ENCODE measurements around the gene TBX19.
A peak's percentile ranks its signal among the peaks of the same experiment; 100 is the strongest.

The TBX19 gene

GRCh38 chr1:168280296-168280927, at the start of gene TBX19:
TBX19 (plus strand) TSS chr1:168280877; CDS start chr1:168281091, 214 bp downstream.
- no peaks in the 10 kb centered on the region for H3K4me1 ChIP-seq (ENCODE audit: control insufficient read depth, insufficient read depth, low read length)
- no peak within 1 kb of the TSS for H3K4me3 ChIP-seq (ENCODE audit: low read length in 2 of 2)
- H3K9me3 ChIP-seq (ENCODE audit: control insufficient read depth in 2 of 2, low read length in 2 of 2), result peaks cover 0 to 2% of the 10 kb centered on the region in 2 donors
- H3K27me3 ChIP-seq (ENCODE audit: control insufficient read depth in 1 of 2, insufficient read depth in 2 of 2, low read length in 2 of 2), result no peaks in the 10 kb centered on the region
- no peaks in the 10 kb centered on the region for H3K36me3 ChIP-seq (ENCODE audit: control insufficient read depth in 2 of 2, insufficient read depth in 2 of 2, low read length in 2 of 2)
- H3K27ac ChIP-seq (ENCODE audit: low read length), result no peak within 1 kb of the TSS
- no peak within 1 kb of the TSS for H3K9ac ChIP-seq (ENCODE audit: low read length in 2 of 2)

DNA sequence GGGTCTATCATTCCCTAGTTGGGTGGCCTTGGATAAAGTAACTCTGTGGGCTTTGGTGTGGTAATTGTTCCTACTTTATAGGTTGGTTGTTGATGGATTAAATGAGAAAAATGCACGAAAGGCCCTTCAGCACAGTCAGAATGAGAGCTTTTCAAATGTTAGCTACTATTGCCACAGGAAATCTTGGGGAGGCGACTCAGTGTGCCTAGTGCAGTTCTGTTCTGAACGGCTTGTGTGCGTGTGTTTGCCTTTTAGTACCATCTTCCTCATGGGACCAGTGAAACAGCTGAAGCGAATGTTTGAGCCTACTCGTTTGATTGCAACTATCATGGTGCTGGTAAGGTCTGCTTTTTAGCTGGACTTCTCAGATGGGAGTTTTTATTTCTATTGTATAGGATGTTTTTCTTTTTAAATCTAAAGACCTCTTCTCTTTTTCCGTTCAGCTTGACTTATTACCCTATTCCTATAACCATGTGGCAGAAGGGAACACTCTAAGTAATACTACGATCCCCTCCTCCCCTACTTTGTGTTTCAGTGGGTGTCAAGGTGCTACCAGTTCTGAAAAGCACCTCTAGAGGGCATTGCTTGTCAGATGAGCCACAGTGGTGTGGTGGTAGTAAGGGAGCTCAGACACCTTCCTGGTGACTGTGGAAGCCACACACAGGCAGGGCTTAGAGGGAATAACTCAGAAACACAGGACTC, 45.7 kb upstream of the TBX19 start:
- no peak overlapping the region for H3K4me3 ChIP-seq (ENCODE audit: low read length in 2 of 2)
- H3K9ac ChIP-seq (ENCODE audit: low read length in 2 of 2), result no peak overlapping the region
- no peaks in the 10 kb centered on the region for H3K9me3 ChIP-seq (ENCODE audit: control insufficient read depth in 2 of 2, low read length in 2 of 2)
- H3K27me3 ChIP-seq (ENCODE audit: control insufficient read depth in 1 of 2, insufficient read depth in 2 of 2, low read length in 2 of 2), result no peaks in the 10 kb centered on the region
- no peaks in the 10 kb centered on the region for H3K4me1 ChIP-seq (ENCODE audit: control insufficient read depth, insufficient read depth, low read length)
- H3K36me3 ChIP-seq (ENCODE audit: control insufficient read depth in 2 of 2, insufficient read depth in 2 of 2, low read length in 2 of 2), result peaks cover 34 to 45% of the 10 kb centered on the region in 2 donors
- H3K27ac ChIP-seq (ENCODE audit: low read length), result no peak overlapping the region

DNA sequence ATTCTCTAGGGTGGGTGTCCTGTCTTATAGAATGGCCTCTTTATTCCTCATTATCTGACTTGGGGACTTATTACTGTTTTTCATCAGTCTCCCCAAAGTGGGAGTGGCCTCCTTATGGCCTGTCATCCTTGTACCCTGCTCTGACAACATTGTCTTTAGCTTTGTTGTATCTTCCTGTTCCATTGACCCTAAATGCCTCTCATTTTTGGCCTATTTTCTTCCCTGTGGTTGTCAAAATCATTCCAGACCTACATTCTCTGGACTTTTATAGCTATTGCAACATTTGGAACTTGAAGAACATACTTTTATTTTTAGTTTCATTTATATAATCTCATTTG, 45.2 kb upstream of the TBX19 start:
- H3K27ac ChIP-seq (ENCODE audit: low read length), result no peak overlapping the region

DNA sequence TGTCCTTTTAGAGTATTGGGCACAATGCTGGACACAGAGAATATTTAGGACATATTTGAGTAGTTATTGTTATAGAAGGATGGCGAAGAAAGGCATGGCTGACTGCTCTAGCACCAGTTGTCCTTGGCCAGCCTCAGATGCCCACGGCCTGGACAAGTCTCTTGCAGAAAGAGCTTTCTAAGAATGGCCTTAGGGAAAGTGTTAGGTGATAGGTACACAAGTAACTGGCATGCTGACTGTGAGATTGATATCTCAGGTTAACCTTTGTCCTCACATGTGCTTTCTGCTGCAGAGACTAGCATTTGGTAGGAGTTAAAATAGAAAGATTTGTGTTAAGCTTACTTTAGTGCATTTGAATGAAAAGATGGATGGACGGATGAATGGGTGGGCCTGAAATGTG, 44.7 kb upstream of the TBX19 start:
- no peak overlapping the region for H3K9ac ChIP-seq (ENCODE audit: low read length in 2 of 2)
- no peak overlapping the region for H3K27ac ChIP-seq (ENCODE audit: low read length)
- no peaks in the 10 kb centered on the region for H3K27me3 ChIP-seq (ENCODE audit: control insufficient read depth in 1 of 2, insufficient read depth in 2 of 2, low read length in 2 of 2)
- no peak overlapping the region for H3K4me3 ChIP-seq (ENCODE audit: low read length in 2 of 2)
- no peaks in the 10 kb centered on the region for H3K9me3 ChIP-seq (ENCODE audit: control insufficient read depth in 2 of 2, low read length in 2 of 2)
- H3K4me1 ChIP-seq (ENCODE audit: control insufficient read depth, insufficient read depth, low read length), result no peaks in the 10 kb centered on the region
- H3K36me3 ChIP-seq (ENCODE audit: control insufficient read depth in 2 of 2, insufficient read depth in 2 of 2, low read length in 2 of 2), result peaks cover 34 to 47% of the 10 kb centered on the region in 2 donors

More for the DNA sequence above, 45.2 kb upstream of the TBX19 start:
- no peaks in the 10 kb centered on the region for H3K9me3 ChIP-seq (ENCODE audit: control insufficient read depth in 2 of 2, low read length in 2 of 2)
- no peaks in the 10 kb centered on the region for H3K4me1 ChIP-seq (ENCODE audit: control insufficient read depth, insufficient read depth, low read length)
- no peaks in the 10 kb centered on the region for H3K27me3 ChIP-seq (ENCODE audit: control insufficient read depth in 1 of 2, insufficient read depth in 2 of 2, low read length in 2 of 2)
- H3K36me3 ChIP-seq (ENCODE audit: control insufficient read depth in 2 of 2, insufficient read depth in 2 of 2, low read length in 2 of 2), result peaks cover 34 to 48% of the 10 kb centered on the region in 2 donors
- H3K4me3 ChIP-seq (ENCODE audit: low read length in 2 of 2), result no peak overlapping the region
- H3K9ac ChIP-seq (ENCODE audit: low read length in 2 of 2), result no peak overlapping the region

GRCh38 chr1:168236836-168237611, 43.7 kb upstream of the TBX19 start:
- Histone ChIP-seq H3K27me3 (ENCODE audit: control insufficient read depth in 1 of 2, insufficient read depth in 2 of 2, low read length in 2 of 2) (no peaks in the 10 kb centered on the region), H3K4me3 (ENCODE audit: low read length in 2 of 2) (no peak overlapping the region), H3K4me1 (ENCODE audit: control insufficient read depth, insufficient read depth, low read length) (no peaks in the 10 kb centered on the region), H3K9me3 (ENCODE audit: control insufficient read depth in 2 of 2, low read length in 2 of 2) (no peaks in the 10 kb centered on the region), H3K36me3 (ENCODE audit: control insufficient read depth in 2 of 2, insufficient read depth in 2 of 2, low read length in 2 of 2) (peaks cover 34 to 45% of the 10 kb centered on the region in 2 donors), H3K9ac (ENCODE audit: low read length in 2 of 2) (no peak overlapping the region), H3K27ac (ENCODE audit: low read length) (no peak overlapping the region)

DNA sequence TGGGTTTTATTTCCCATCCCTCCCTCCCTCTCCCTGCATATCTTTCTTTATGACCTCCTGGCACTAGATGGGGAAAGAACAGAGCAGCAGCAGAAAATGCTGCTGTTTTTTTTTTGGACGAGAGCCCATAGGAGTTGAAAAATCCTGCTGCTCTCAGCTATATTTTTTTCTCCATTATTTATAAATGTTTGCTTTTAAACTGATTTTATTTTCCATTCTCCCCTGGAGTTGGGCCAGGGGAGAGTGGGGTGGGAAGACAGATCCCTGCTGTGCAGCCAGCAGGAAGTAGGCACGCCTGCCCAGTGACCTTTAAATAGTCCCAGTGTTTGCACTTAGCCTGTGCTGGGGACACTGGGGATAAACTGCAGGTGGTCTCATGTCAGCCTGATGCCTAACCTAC, 37.5 kb upstream of the TBX19 start:
- H3K9ac ChIP-seq (ENCODE audit: low read length in 2 of 2), result peak overlapping the region in 1 of 2 donors; percentile 22

GRCh38 chr1:168243636-168244212, 37.0 kb upstream of the TBX19 start:
- Histone ChIP-seq H3K4me3 (ENCODE audit: low read length in 2 of 2) (peak overlapping the region in 1 of 2 donors; percentile 1), H3K27ac (ENCODE audit: low read length) (peak overlapping the region; percentile 50), H3K36me3 (ENCODE audit: control insufficient read depth in 2 of 2, insufficient read depth in 2 of 2, low read length in 2 of 2) (peaks cover 14 to 31% of the 10 kb centered on the region in 2 donors), H3K9ac (ENCODE audit: low read length in 2 of 2) (peak overlapping the region in 1 of 2 donors; percentile 22), H3K9me3 (ENCODE audit: control insufficient read depth in 2 of 2, low read length in 2 of 2) (no peaks in the 10 kb centered on the region), H3K4me1 (ENCODE audit: control insufficient read depth, insufficient read depth, low read length) (peaks cover 11% of the 10 kb centered on the region), H3K27me3 (ENCODE audit: control insufficient read depth in 1 of 2, insufficient read depth in 2 of 2, low read length in 2 of 2) (no peaks in the 10 kb centered on the region)

More for the DNA sequence above, 37.5 kb upstream of the TBX19 start:
- Histone ChIP-seq H3K27ac (ENCODE audit: low read length) (peak overlapping the region; percentile 50), H3K4me3 (ENCODE audit: low read length in 2 of 2) (no peak overlapping the region), H3K4me1 (ENCODE audit: control insufficient read depth, insufficient read depth, low read length) (peaks cover 11% of the 10 kb centered on the region), H3K27me3 (ENCODE audit: control insufficient read depth in 1 of 2, insufficient read depth in 2 of 2, low read length in 2 of 2) (no peaks in the 10 kb centered on the region), H3K36me3 (ENCODE audit: control insufficient read depth in 2 of 2, insufficient read depth in 2 of 2, low read length in 2 of 2) (peaks cover 15 to 32% of the 10 kb centered on the region in 2 donors), H3K9me3 (ENCODE audit: control insufficient read depth in 2 of 2, low read length in 2 of 2) (no peaks in the 10 kb centered on the region)

DNA sequence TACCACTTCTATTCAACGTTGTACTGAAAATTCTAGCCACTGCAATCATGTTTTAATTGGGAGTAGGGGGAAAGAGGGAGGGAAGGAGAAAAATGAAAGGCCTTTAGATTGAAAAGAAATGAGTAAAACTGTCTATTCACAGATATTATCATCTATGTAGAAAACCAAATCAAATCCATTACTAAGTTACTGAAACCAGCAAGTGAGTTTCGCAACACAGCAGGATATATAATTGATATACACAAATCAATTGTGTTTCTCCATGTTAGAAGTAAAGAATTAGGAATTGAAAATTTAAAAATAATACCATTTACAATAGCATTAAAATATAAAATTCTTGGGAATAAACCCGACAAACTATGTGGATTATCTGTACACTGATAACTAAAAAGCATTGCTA, 35.6 kb upstream of the TBX19 start:
- H3K27ac ChIP-seq (ENCODE audit: low read length), result no peak overlapping the region
- no peaks in the 10 kb centered on the region for H3K9me3 ChIP-seq (ENCODE audit: control insufficient read depth in 2 of 2, low read length in 2 of 2)
- H3K4me3 ChIP-seq (ENCODE audit: low read length in 2 of 2), result no peak overlapping the region
- no peak overlapping the region for H3K9ac ChIP-seq (ENCODE audit: low read length in 2 of 2)
- peaks cover 10 to 23% of the 10 kb centered on the region in 2 donors for H3K36me3 ChIP-seq (ENCODE audit: control insufficient read depth in 2 of 2, insufficient read depth in 2 of 2, low read length in 2 of 2)
- H3K27me3 ChIP-seq (ENCODE audit: control insufficient read depth in 1 of 2, insufficient read depth in 2 of 2, low read length in 2 of 2), result no peaks in the 10 kb centered on the region
- H3K4me1 ChIP-seq (ENCODE audit: control insufficient read depth, insufficient read depth, low read length), result peaks cover 11% of the 10 kb centered on the region

DNA sequence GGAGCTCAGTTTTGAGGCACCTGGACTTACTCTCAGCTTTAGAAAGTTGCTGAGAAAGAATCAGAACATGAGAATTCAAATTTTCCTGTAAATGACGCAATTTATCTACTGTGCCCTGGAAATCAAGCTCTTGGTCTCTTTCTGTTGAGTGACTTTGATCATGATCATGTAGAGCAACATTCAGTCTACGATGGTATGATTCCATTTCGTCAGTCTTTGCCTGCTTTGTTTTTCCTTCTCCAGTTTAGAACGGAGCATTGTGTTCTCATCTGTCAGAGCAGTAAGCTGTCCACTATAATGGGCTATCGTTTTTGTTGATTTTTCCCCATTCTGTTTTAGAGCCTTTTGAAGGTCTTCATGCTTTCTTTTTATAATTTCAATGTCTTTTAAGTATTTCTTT, 34.2 kb upstream of the TBX19 start:
- no peak overlapping the region for H3K4me3 ChIP-seq (ENCODE audit: low read length in 2 of 2)
- no peaks in the 10 kb centered on the region for H3K27me3 ChIP-seq (ENCODE audit: control insufficient read depth in 1 of 2, insufficient read depth in 2 of 2, low read length in 2 of 2)
- no peaks in the 10 kb centered on the region for H3K9me3 ChIP-seq (ENCODE audit: control insufficient read depth in 2 of 2, low read length in 2 of 2)
- no peak overlapping the region for H3K9ac ChIP-seq (ENCODE audit: low read length in 2 of 2)
- H3K36me3 ChIP-seq (ENCODE audit: control insufficient read depth in 2 of 2, insufficient read depth in 2 of 2, low read length in 2 of 2), result peaks cover 16 to 27% of the 10 kb centered on the region in 2 donors
- peaks cover 11% of the 10 kb centered on the region for H3K4me1 ChIP-seq (ENCODE audit: control insufficient read depth, insufficient read depth, low read length)
- H3K27ac ChIP-seq (ENCODE audit: low read length), result no peak overlapping the region

GRCh38 chr1:168252204-168252733, 28.4 kb upstream of the TBX19 start:
- no peaks in the 10 kb centered on the region for H3K27me3 ChIP-seq (ENCODE audit: control insufficient read depth in 1 of 2, insufficient read depth in 2 of 2, low read length in 2 of 2)
- no peaks in the 10 kb centered on the region for H3K4me1 ChIP-seq (ENCODE audit: control insufficient read depth, insufficient read depth, low read length)
- H3K9me3 ChIP-seq (ENCODE audit: control insufficient read depth in 2 of 2, low read length in 2 of 2), result peaks cover 0 to 8% of the 10 kb centered on the region in 2 donors
- peaks cover 6 to 10% of the 10 kb centered on the region in 2 donors for H3K36me3 ChIP-seq (ENCODE audit: control insufficient read depth in 2 of 2, insufficient read depth in 2 of 2, low read length in 2 of 2)
- H3K4me3 ChIP-seq (ENCODE audit: low read length in 2 of 2), result no peak overlapping the region
- no peak overlapping the region for H3K9ac ChIP-seq (ENCODE audit: low read length in 2 of 2)
- no peak overlapping the region for H3K27ac ChIP-seq (ENCODE audit: low read length)
